NOMO-1 treated with dmso at 0.1 percent for 144 hours (cell line): ENCODE data around the gene PRC1.
"Not testable (repeated sequence)": the region's sequence is repeated elsewhere in the genome, so short reads cannot be mapped to it uniquely, and the experiment has no call there.

Source experiments
- DNase-seq: peaks from one replicate; lab custom pipeline; 2025; ENCODE audit not compliant: unreplicated experiment; lab: John Stamatoyannopoulos, UW

Gene PRC1

GRCh38 chr15:90934256-90934948 is 59.9 kb downstream of the PRC1 start:
- peak; percentile 64 for DNase-seq

DNA sequence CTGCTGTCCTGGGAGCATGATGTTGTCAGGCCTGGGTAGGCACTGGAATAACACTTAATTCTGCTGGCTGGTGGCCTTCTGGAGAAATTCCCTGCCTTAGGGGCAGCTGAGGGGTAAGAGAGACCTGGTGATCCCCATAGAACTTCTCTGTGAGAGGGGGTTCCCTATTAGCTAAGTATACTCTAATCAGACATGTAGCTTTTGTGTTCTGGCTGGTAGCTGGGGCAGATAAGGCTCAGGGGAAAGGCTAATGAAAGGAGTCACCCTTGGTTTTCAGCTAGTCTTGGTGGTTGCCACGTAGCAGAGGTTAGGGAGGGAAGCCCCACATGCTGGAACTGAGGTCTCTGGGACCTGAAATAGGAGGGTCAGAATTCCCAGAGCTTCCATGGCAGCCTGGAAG is 61.0 kb downstream of the PRC1 start:
- no peak for DNase-seq

GRCh38 chr15:90932660-90932991 is 61.7 kb downstream of the PRC1 start:
- DNase-seq = no peak

- peak; percentile 86 for DNase-seq
Observed at GRCh38 chr15:90931828-90932659, 62.3 kb downstream of the PRC1 start, which contains the start of gene HDDC3. TSS of gene HDDC3 (minus strand) at chr15:90932549. CDS start at chr15:90932540, 9 bp downstream.

DNA sequence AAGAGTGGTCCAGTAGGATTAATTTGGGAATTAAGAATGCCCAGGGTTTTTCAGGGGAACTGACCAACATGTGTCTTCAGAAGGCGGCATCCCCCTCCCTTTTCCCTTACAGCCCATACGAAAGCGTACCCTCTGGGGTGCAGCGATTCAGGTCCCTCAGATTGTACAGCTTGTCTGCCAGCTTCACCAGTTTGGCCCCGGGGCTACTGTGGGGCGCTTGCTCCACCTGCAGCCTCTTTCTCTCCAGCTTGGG is 62.8 kb downstream of the PRC1 start:
- no peak for DNase-seq

- no peak for DNase-seq
Observed at GRCh38 chr15:90930861-90931574, 63.3 kb downstream of the PRC1 start.

DNA sequence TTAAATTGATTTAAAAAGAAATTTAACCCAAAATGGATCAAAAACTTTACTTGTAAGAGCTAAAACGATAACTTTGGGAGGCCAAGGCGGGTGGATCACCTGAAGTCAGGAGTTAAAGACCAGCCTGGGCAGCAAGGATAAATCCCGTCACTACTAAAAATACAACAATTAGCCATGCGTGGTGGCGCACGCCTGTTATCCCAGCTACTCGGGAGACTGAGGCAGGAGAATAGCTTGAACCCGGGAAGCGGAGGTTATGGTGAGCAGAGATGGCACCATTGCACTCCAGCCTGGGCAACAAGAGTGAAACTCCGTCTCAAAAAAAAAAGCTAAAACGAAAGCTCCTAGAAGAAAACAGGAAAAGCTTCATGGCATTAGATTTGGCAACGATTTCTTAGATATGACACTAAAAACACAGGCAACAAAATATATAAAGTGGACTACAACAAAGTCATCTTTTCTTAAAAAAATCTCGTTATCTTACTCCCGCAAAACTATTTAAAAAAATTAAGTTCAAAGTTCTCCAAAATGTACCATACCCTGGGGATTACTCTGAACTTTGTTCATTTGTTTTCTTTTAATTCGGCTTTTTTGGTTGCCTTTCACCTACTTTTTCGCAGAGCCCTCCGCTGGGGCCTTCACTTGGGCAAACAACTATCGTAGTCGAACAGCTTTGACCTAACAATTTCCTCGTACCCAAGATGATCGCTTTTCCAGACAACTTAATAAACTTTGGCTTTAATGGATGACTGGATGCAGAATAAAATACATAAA is 64.9 kb downstream of the PRC1 start:
- no peak for DNase-seq

DNA sequence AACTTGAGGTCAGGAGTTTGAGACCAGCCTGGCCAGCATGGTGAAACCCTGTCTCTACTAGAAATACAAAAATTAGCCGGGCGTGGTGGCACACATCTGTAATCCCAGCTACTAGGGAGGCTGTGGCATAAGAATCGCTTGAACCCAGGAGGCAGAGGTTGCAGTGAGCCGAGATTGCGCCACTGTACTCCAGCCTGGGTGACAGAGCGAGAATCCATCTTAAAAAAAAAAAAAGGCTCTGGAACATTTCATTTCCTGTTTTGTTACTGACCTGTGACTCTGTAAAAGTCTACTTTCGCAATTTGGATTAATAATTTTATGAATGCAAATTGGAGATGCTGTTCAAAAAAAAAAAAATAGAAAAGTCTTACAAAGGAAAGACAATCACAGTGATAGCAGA is 66.2 kb downstream of the PRC1 start:
- DNase-seq = not testable (repeated sequence)

- not testable (repeated sequence) for DNase-seq
Observed at GRCh38 chr15:90926766-90927165, 67.6 kb downstream of the PRC1 start.

DNA sequence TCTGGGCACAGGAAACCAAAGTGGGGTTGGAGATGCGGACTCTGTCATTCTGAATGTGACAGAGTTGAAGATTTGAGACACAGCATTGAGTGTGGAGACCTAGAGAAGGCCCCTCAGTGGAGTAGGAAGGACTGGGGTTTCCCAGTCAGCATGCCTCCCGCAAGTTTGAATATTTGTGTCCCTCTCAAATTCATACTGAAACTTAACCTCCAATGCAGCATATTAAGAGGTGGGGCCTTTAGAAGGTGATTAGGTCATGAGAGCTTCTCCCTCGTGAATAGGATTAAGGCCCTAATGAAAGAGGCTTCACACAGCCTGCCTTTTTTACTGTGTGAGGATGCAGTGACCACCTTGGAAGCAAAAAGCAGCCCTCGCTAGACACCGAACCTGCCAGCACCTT is 70.0 kb downstream of the PRC1 start:
- no peak for DNase-seq

- not testable (repeated sequence) for DNase-seq
Observed at GRCh38 chr15:90922712-90923322, 71.5 kb downstream of the PRC1 start.

DNA sequence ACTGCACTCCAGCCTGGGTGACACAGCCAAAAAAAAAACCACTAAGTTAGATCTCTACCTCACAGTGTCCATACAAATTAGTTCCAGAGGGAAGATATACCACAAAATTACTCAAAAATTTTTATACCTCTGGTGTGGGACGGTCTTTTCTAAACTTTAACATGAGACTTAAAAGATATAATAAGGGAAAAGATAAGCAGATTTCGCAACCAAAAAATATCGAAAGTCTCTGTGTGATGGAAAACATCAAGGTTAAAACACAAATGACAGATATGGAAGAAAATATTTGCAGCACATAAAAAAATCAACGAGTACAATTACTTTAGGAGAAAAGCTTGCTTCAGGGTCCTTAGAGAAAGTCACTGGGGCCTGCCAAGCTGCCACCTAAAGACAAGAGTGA is 72.4 kb downstream of the PRC1 start:
- no peak for DNase-seq

DNA sequence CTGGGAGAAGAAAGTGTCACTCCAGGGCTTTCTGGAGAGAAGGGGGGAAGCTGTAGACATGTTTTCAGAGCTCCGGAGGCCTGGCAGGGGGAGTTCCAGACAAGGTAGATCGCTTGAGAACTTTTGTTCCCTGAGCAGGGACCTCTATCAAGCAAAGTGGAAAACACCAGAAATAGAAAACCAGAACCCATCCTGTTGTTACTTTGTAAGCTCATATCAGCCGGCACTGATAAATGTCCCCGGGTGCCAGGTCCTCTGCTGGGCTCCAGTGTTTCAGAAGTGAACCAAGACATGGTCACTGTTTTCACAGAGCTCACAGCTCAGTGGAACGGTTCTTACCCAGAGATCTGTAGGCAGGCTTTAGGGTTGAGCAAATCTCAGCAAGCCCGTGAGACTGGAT is 75.5 kb downstream of the PRC1 start:
- DNase-seq = no peak

DNA sequence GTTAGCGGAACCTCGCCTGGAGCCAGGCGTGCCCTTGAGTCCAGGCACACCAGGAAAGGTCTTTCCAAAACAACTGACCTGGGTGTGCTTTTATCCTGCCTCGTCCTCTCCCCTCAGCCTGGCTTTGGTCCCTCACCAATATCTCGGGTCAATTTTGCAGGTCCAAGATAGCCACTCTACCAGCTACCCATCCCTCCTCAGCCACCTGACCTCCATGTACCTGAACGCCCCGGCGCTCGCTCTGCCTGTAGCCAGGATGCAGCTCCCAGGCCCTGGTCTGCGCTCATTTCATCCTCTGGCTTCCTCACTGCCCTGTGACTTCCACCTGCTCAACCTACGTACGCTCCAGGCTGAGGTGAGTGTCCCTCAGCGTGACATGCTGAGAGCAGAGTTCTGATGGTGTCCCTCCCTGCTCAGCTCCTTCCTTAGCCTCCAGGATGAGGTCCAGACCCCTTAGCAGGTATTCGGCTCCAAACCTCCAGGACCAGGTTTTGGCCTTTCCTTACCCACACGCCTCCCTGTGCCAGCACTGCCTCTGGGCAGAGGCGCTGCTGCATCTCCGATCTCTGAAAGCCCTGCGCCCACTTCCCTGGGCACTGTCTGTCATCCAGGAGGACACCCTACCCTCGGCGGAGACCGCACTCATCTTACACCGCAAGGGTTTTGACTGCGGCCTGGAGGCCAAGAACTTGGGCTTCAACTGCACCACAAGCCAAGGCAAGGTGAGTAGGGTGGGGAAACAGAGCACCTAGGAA is 76.1 kb downstream of the PRC1 start:
- DNase-seq = no peak

GRCh38 chr15:90917569-90917968 is 76.8 kb downstream of the PRC1 start:
- DNase-seq = no peak

- no peak for DNase-seq
Observed at GRCh38 chr15:90916461-90916860, 77.9 kb downstream of the PRC1 start.
